ENCODE results near the gene PSMB11.
"Not testable (repeated sequence)": the region's sequence is repeated elsewhere in the genome, so short reads cannot be mapped to it uniquely, and the experiment has no call there.

The PSMB11 gene, protein sequence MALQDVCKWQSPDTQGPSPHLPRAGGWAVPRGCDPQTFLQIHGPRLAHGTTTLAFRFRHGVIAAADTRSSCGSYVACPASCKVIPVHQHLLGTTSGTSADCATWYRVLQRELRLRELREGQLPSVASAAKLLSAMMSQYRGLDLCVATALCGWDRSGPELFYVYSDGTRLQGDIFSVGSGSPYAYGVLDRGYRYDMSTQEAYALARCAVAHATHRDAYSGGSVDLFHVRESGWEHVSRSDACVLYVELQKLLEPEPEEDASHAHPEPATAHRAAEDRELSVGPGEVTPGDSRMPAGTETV

DNA sequence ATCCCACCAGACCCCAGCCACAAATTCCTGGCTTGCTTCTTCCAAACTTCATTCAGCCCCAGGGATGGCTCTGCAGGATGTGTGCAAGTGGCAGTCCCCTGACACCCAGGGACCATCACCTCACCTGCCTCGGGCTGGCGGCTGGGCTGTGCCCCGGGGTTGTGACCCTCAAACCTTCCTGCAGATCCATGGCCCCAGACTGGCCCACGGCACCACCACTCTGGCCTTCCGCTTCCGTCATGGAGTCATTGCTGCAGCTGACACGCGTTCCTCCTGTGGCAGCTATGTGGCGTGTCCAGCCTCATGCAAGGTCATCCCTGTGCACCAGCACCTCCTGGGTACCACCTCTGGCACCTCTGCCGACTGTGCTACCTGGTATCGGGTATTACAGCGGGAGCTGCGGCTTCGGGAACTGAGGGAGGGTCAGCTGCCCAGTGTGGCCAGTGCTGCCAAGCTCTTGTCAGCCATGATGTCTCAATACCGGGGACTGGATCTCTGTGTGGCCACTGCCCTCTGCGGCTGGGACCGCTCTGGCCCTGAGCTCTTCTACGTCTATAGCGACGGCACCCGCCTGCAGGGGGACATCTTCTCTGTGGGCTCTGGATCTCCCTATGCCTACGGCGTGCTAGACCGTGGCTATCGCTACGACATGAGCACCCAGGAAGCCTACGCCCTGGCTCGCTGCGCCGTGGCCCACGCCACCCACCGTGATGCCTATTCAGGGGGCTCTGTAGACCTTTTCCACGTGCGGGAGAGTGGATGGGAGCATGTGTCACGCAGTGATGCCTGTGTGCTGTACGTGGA lies at the start of gene PSMB11:
Gene PSMB11 (plus strand): TSS at position 51 of the 804 bp plus-strand sequence. CDS start 14 bp downstream, at position 65.
- DNase-seq (ENCODE audit: low read depth): no peak

DNA sequence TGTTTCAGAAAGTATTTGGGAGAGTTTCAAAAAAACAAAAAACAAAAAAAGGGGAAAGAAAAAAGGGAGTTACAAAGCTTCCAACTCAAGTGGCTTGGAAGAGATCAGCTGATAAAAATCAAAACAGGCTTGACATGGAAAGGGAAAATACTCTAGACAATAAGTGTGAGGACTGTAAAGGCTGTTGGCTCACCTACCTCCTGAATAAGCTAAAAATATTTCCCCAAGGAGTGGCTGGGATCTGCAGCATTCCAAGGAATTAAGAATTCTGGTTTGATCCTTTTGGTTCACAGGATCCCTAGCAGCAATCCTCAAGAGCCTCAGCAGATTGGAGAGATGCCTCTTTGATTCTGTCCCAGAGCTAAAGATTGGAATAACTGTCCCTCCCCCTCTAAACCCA lies 48.5 kb upstream of the PSMB11 start:
- no peak for DNase-seq (ENCODE audit: low read depth)

DNA sequence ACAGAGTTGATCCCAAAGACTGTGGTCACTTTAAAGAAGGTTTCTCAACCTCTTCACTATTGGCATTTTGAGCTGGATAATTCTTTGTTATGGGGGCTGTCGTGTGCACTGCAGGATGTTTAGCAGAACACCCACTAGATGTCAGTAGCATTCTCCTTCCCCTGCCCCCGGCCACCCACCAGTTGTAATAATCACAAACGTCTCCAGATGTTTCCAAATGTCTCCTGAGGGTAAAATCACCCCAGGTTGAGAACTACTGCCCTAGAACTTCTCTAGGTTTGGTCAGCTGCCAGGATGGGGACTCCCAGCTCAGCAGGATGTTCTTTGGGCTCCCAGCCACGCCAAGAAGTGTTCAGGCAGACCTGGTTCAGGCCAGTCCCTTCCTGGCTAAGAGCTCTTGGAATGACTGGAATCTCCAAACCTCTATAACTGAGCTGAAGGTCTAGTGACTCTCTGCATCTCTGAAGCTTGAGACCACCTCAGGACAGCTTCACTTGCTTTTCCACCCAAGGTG lies 47.2 kb upstream of the PSMB11 start:
- peak; percentile 45 for DNase-seq (ENCODE audit: low read depth)

DNA sequence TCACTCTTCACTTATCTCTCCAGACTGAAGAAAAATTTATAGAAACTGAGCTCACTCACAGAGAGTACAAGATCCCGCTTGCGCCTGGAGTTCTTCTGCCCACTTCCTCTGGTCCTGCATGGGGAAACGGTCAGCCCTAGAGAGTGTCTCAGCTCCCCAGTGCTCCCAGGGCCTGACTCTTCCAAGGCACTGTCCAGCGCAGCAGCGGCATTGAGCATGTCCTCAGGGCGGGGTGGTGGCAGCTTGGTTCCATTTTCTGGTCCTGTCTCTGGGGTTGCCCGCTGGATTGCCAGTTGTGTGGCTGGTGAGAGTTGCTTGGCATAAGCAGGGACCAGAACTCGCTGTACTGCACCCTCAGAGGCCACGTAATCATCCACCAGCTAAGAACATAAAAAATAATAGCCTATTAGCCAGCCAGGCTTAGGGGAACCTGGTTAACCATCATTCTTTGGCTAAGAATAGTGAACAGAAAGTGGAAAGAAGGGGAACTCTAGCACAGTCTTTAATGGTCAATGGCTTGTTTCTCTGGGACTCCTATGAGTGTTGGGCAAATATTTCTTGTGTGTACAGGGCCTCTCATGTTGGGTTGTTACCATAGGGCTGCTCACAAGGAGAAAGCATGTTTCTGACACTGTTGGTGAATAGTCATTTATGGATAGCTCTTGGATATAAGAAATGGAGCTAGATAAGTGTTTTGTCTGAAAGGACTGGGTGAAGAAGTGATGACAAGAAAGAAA lies 46.0 kb upstream of the PSMB11 start:
- DNase-seq (ENCODE audit: low read depth): no peak

DNA sequence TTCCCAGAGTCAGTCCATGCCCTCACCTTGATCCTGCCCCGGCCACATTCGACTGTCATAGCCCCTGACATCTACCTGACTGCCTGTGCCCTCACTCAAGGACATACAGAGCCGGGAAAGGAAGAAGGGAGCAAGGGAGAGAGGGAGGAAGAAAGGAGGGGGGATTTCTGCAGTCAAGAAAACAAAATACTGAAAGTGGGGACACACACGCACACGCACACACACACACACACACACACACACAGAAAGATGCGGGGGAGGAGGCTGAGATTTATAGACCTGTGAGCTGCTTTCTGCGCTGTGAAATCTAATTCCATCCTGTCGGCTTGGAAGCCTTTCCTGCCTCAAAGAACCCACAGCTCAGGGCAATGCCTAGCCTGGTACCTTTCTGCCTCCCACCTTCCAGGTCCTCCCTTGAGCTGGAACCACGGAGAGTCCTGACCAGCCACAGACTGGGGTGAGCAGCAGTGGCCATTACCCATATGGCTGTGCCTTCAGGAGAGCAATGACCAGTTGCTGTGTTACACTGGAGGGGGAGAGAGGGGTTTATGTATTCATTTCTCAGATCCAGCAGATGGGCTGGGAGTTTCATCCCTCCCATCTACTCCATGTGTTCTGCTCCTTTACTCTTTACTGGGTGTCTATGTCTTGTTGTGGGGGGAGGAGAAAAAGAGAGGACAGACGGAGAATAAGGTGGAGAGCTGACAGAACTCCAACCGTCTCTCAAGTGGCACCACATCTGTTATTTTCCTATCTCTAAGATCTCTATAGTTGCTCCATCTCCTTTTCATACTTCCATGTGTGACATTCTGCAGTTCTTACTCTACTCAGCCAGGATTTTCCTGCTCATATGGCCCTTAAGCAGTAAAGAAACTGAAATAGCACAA lies 45.0 kb upstream of the PSMB11 start:
- DNase-seq (ENCODE audit: low read depth): no peak

DNA sequence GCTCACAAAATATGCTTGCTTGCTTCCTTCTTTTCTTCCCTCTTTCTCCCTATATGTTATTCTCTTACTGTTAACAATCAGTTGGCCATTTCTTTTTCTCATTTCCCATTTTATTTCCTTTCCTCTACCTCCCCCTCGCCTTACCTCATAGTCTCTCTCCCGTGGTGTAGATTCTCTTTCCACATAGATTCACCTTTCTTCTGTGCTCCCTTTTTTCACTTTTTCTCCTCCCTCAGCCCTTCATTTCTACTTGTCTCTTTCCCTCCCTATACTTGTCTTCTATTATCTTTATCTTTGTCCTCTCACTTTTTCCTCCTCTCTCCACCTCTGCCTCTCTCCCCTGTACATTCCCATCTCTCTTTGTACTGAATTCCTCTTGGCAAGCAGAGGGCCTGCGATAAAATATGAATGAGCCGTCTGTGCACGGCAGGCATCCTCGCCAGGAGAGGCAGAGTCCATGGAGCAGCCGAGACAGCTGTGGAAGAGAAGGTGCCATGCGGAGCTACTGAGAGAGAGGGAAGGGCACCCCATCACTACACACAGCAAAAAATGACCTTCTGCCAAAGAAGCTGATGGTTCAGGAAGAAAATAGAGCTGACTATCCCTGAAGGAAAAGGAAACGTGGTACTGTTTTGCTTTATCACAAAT lies 44.2 kb upstream of the PSMB11 start:
- no peak for DNase-seq (ENCODE audit: low read depth)

DNA sequence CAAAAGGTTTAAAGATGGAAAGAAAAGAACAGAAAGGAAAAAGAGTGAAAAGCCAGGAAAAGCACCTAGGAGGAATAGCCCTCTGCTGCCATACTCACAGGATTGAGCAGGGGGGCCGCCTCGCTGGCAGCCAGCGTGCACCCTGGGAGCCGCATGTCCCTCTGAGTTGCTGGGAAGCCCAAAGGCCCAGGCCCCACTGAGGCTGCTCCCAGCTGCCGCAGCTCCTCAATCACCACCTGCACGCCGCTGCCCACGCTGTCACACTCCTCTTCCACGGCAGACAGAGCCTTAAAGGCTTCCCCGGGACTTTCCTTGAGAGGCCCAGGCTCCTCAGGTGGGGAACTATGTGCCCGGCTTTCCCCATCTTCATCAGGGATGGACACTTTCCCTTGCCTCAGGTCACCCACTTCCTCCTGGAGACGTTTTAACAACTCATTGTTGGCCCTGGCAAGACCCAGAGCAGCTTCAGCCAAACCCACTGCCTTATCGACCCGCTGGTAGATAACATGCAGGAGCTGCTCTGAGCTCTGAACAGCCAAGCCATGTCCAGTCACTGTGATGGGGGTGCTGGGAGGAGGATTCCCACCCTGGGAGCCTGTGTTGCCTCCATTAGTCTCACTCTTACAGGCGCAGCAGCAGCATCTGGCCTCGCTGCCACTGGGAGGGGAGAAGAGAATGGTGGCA lies 43.5 kb upstream of the PSMB11 start:
- no peak for DNase-seq (ENCODE audit: low read depth)

DNA sequence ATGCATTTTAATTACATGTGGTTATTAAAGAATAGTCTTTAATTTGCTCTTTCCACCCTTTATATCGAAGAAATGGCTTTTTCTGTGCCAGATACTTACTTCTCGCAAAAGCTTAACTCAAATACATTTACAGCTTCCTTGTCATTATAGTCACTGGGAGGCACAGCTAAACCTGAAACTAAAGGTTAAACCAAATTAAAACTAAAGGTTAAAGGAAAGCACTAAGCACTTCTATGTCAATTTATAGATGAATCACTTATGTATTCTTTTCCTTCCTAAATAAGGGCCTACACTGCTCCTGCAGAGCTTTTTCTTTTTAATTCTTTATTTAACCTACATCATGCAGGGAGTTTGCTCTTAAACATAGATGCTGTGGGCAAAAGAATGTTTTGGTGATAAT lies 41.2 kb upstream of the PSMB11 start:
- DNase-seq (ENCODE audit: low read depth): no peak

DNA sequence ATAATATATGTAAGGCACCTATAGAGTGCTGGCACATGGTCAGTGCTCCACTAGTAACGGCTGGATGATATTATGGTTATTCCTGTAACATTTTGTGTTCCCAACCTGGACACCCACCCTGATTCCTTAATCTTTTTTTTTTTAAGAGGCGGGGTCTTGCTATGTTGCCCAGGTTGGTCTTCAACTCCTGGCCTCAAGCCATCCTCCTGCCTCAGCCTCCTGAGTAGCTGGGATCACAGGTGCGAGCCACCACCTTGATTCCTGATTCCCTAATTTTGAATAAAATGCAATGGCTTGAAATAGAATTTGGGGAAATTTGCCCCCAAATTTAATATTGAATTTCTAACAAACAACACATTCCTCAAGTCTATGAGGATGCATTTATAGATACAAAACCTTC lies 39.4 kb upstream of the PSMB11 start:
- no peak for DNase-seq (ENCODE audit: low read depth)

DNA sequence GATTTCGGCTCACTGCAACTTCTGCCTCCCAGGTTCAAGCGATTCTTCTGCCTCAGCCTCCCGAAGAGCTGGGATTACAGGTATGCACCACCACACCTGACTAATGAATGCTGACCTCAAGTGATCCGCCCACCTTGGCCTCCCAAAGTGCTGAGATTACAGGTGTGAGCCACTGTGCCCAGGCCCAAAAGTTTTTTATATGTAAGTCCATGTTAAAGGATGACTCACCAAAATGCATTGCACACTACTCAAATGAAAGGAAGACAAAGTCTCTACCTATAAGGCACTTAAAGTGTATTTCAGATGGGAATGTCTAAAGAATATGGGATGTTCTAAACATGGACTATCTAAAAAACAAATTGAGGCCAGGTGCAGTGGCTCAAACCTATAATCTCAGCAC lies 37.7 kb upstream of the PSMB11 start:
- not testable (repeated sequence) for DNase-seq (ENCODE audit: low read depth)

DNA sequence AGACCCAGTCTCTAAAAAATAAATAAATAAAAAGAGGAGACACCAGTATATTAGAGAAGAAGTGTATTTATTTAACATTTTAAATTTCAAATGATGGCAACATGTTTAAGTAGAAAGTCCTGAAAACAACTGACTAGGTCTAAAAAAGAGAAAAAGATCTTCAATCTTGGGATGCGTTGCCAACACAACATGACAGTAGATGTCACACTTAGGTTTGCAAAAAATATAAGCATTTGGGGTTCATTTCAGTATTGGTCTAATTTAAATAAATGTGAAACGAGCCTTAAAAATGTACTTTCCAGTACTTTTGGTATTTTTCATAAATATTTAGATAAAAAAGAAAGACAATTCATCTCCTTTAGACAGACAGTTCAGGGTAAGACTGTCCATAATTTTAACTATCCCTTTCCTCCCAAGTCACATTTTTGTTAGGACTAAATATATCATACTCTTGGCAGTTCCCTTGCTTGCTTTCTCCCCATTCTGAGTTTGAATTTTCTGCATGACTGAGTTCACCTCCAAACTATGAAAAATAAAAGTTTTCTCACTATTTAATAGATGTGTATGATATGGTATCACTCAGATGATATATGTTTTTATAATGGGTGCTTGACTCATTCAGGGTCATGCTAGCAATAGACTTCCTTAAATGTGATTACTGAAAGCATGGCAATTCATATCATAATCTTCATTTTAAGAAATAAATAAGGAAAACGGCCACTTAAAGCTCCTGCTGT lies 36.4 kb upstream of the PSMB11 start:
- no peak for DNase-seq (ENCODE audit: low read depth)

DNA sequence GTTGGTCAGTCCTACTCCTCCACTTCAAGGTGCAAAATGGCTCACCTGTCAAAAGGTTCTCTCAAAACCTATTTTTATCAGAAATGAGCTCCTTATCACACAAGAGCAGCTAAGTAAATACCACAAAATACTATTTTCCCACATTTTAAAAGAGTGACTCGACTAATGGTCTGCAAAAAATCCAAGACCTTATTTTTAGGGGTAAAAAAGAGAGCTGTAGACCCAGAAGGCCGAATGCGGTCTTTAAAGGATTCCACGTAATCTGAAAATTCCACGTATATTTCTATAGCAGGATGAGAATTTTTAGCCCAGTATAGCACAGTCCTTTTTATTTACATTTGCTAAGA lies 35.9 kb upstream of the PSMB11 start:
- DNase-seq (ENCODE audit: low read depth): no peak

DNA sequence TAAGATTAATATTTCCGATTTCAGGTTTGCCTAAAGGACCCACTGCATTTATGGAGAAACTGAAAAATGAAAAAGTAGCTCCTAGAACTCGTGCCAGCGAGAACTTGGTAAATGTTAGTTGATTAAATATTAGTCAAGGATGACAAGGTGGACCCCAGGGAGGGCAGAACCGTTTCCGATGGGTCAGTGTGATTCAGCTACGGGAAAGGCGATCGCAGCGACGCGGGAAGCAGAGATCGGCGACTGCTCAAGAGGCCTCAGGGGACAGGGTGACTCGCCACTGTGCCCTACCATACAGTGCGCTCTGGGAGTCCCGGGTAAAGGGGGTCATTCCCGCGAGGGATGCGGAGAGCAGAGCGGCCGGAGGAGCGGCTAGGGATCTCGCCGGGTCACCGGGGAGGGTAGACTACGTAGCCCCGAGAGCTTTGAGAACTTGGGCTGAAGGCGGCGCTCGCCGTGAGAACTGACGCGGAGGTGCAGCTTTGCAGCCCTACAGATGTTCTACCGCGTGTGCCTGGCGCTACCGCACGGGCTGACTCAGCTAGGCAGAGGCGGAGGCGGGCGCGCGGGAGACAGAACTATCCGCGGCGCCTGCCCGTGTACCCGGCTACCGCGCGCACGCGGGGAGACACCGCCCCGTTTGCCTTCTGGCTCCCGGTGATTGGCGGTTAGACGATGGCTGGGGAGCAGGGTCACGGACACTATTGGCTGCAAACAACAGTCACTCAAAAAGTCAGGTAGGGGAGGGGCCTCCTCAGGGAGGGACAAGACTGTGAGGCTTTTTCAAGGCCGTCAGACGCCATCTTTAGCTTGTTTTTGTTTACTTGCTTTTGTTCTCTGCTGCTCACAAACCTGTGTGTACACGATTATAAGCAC lies 35.2 kb upstream of the PSMB11 start:
- peak; percentile 97 for DNase-seq (ENCODE audit: low read depth)

DNA sequence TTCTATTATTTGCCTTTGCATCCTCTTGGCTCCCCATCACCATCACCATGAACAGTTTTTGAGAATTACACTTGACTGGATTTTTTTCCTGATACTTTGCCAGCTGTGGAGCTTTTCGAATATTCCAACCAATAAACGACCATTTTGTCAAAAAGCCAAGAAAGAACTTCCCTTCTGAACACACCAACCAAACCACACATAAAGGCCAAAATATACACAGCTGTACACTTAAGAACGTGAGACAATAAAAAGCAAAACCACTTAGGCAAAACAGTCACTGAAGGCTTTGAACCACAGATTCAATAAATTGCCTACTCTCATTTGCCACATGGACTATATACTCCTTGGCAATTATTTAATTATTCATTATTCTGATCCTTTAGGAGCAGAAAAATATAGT lies 33.2 kb upstream of the PSMB11 start:
- no peak for DNase-seq (ENCODE audit: low read depth)

DNA sequence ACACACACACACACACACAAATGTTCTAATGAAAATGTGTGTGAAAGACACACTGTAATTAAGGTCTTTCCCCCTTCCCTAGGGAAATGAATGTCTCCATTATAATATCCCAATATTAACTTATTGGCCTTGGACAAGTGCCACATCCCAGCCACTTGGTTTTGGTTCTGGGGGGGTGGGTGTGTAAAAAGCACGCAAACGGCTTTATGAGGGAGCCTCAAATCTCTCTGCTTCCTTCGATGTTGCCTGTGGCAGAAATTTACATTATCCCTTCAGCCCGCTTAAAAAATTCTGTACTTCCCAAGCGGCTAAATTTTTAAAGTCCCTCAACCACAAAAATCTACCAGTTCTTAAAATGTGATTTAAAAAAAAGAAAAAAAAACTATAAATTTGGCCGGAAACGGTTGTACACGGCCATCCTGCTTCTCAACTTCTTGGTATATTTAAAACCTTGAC lies 32.5 kb upstream of the PSMB11 start:
- DNase-seq (ENCODE audit: low read depth): no peak

DNA sequence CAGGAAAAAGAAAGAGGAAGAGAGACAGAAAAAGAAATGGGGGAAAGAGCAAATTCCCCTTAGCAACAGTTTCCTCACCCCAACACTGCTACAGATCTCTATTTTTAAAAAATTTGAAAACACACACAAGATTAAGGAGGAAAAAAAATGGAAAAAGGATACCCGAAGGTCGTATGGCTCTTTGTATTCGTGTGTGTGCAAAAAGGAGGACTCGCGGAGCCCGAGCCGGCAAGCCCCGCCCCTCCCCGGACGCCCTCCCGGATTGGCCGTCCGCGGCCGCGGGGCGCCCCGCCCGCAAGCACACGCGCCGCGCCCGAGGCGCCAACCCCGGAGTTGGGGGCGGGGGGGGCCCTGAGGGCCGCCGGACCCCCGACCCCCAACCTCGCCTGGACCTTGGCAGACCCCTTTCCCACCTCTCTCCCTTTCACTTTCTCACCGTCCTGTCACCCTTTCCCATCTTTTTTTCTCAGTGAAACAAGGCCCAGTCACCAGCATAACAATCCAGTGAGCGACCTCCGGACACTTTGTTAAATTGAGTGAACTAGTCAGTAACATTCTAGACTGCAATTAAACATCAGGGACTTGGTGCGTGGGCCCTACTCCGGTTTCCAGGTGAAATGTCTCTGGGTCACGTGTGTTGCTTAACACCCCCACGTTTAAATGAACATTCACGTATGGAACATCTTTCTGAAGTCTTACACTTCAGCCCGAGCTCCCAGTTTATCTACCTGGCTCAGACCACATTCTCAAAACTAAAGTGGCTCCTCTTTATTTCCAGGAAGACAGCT lies 31.9 kb upstream of the PSMB11 start, which contains the start of gene C14orf93:
Gene C14orf93 (minus strand): TSS at position 205 of the 788 bp plus-strand sequence. CDS start 11,120 bp downstream, outside the sequence.
- DNase-seq (ENCODE audit: low read depth): peak; percentile 60

DNA sequence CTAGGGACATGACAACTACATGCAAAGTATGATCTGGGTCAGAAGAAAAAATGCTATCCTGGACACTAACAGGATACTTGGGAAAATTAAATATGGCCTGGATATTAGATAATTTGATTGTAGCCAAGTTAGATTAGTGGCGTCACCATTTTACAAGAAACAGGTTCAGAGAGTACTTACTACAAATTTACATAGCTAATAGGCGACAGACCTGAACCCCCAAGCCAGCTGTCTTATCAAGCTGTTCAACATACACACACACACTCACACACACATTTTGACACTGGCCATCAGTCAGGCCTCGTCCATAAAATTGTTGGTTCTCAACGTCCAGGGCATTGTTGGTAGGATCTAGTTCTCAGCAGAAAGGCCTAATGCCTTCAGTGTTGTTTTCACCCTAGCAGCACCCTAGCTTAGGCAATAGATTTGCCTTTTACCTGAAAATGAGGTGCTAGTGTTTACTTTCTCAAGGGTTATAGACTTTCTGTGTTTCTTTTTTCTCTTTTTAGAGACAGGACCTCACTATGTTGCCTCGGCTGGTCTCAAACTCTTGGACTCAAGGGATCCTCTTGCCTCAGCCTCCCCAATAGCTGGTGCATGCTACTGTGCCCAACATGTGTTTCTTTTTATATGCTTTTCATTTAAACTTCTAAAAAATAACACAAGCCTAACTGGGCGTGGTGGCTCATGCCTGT lies 28.8 kb upstream of the PSMB11 start:
- DNase-seq (ENCODE audit: low read depth): no peak
